Activated CD8-positive, alpha-beta memory T cell treated with anti-CD3 and anti-CD28 coated beads for 24 hours (primary cell): Measurements from ENCODE around the gene RBM20.
A peak's percentile ranks its signal among the peaks of the same experiment; 100 is the strongest.
"Not testable (repeated sequence)": the region's sequence is repeated elsewhere in the genome, so short reads cannot be mapped to it uniquely, and the experiment has no call there.

Experiments
- DNase-seq: peaks from one replicate; pipeline ENCODE4 v3.0.0-alpha.2; 2020

RBM20 gene

DNA sequence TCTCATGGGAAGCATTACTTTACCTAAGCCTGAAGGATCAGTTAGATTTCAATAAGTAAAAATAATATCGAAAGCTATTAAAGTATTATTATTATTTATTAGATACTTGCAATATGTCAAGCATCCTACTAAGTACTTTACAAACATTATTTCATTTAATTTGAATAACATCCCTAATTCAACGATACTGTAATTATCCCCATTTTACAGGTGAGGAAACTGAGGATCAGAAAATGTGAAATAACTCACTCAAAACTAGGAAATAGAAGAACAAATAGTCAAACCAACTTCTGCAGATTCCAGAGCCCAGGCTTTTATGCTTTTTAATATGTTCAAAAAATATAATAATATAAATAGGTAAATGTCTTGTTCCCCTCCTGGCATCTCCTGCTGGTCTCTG, 217.3 kb downstream of the RBM20 start:
- no peak for DNase-seq

DNA sequence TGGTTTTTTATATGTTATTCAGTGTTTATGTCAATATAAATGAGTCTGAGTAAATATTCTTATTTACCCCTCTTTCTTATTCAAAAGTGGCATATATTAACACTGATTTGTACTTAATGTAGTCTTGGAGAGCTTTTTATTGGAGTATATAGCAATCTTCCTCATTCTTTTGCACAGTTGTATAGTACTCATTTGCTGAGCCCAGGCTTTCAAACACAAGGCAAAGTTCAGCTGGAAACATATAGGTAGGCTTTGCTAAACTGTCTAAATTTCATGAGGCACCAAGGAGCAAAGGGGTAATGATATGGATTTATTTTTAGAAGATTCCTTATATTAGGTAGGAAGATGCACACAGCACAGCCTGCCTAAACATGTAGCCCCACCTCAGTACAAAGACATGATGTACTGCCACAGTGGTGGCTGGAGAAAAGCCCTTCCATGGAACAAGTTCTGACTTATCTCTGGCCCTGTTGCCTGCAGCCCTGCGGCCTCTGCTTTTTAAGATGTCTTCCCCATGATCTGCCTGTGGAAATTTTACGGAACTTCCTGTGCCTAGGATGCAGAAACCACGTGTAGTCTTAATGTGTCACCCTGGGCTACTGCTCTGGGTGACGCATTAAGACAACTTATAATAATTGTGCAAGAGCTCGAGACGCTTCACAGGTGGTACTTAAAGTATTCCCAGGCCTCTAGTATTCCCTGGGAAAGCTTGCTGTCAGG, 218.0 kb downstream of the RBM20 start:
- DNase-seq: no peak

GRCh38 chr10:110862961-110863360, 218.8 kb downstream of the RBM20 start:
- no peak for DNase-seq

- DNase-seq: no peak
Measured at GRCh38 chr10:110863361-110863760, 219.2 kb downstream of the RBM20 start.

DNA sequence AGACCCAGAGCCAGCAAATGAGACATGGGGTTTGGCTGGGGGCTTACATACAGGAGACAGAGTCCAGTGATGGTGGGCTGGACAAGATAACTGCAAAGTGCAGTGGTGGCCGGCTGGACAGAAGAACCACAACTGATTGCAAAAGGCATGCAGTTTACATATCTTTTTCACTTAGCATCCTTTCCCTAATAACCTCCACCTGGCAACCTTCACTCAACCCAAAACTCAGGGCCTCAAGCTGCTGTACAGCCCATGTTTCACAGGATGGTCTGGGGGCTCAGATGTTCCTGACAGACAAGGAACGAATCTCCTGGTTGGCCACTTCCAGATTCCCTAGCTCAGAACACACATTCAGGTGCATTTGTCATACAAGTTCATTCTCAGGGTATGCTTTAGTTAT, 219.8 kb downstream of the RBM20 start:
- no peak for DNase-seq

DNA sequence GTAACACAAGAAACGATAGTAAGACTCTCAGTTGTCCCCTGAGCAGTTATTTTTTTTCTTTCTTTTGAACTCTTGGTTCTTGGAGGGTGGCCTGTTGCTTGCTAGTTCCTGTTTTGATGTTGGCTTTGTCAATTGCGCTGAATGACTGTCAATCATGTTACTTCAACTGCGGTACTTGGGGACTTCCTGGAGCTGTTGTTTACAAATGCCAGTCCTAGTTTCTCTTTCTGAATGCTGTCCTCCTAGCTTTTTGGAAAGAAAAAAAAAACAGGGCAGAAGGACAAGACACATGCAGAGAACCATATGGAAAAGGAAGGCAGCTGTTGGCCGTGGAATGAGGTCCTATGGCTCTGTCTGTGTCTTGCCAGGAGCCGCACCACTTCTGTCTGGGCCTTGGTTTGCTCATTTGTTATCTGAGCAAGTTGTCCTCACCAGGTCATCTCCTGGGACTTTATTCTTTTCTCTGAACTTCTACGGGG, 220.6 kb downstream of the RBM20 start:
- peak; percentile 58 for DNase-seq

- peak; percentile 55 for DNase-seq
Measured at GRCh38 chr10:110865186-110865808, 221.2 kb downstream of the RBM20 start.

- no peak for DNase-seq
Measured at GRCh38 chr10:110865809-110866482, 221.8 kb downstream of the RBM20 start.

- DNase-seq: not testable (repeated sequence)
Measured at GRCh38 chr10:110867011-110867806, 223.1 kb downstream of the RBM20 start.

DNA sequence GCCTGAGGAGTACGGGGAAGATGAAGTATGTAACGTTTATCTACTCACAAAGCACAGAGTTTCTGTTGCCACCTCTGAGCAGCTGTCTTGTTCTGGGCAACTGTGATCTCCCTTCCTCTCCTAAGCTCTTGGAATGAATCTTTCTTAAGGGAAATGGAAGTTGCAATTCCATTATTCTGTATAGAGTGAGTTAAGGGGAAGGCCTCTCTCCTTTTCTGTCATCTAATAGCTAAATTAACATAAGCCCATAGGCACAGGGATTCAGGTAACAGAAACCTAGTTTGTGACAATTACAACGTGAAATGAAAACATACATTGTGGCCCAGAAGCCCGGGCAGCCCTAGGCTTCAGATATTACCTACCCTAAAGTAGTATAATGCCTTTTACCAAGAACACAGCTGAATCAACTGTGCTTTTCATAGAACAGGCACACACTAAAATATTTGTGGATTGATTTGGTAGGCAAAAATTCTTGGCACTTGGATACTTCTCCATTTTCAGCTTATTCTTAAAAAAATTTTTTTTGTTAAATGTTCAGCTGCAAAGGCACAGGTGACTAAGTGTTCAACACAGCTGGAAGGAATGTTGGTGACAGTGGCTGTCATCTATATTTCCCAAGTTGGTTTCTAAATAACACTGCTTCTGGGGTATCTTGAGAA, 223.8 kb downstream of the RBM20 start:
- no peak for DNase-seq

DNA sequence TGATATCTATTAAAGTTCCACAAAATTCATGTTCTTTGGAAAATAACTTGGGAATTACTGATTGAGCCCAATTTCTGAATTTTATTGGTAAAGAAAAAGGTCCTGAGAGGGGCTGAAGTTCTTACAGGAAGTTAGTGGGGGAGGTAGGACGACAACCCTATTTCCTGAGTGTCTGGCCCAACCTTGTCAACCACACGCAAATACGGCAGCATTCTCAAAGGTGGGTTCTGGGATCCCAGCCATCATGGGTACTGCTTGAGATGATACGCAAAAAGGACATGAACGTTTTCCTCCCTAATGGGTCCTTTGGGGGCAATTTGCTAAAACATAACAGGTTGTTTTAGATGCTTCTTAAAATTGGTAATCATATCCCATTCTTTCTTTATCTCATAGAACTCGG, 224.8 kb downstream of the RBM20 start:
- DNase-seq: no peak

GRCh38 chr10:110870823-110871297, 226.7 kb downstream of the RBM20 start:
- DNase-seq: no peak

- DNase-seq: peak; percentile 96
Measured at GRCh38 chr10:110871298-110872084, 227.4 kb downstream of the RBM20 start, which contains the start of gene PDCD4. Gene PDCD4 (plus strand): TSS chr10:110871928. CDS start chr10:110876028, 4,100 bp downstream.

DNA sequence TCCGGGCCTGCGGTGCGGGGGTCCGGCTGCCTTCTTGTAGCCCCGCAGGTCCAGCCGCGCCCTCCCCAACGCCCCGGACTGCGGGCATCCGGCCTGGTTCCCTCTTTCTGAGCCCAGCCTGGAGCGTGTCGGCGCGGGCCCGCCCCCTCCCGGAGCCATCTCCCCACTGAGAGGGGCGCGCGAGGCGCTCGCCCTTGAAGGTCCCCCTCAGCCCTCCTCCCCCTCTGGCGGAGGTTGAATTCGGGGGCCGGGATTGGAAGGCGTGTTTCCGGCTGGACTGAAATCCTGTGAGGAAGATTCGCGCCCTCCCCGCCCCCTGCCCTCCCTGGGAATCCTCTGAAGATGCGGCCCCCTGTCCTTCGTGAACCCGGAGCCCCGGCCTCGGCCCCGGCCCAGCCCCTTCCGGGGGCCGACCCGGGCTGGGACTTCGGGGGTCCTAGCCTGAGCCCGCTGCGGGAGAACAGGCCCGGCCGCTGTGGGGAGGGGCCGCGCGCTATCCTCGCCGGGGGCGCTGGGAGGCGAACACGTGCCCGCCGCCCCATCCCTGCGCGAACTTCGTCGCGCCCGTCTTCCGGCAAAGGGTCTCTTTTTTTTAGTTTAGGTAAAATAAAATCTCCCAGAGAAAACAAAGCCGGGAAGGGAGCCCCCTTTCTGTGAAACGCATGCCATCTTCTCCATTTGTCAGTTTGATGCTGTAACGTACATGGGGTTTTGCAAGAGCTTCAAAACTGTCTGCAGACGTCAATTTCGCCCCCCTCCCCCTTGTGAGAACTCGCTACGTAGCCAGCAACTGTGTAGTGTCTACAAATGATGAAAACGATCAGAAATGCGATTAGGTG, 228.2 kb downstream of the RBM20 start:
- peak; percentile 89 for DNase-seq

DNA sequence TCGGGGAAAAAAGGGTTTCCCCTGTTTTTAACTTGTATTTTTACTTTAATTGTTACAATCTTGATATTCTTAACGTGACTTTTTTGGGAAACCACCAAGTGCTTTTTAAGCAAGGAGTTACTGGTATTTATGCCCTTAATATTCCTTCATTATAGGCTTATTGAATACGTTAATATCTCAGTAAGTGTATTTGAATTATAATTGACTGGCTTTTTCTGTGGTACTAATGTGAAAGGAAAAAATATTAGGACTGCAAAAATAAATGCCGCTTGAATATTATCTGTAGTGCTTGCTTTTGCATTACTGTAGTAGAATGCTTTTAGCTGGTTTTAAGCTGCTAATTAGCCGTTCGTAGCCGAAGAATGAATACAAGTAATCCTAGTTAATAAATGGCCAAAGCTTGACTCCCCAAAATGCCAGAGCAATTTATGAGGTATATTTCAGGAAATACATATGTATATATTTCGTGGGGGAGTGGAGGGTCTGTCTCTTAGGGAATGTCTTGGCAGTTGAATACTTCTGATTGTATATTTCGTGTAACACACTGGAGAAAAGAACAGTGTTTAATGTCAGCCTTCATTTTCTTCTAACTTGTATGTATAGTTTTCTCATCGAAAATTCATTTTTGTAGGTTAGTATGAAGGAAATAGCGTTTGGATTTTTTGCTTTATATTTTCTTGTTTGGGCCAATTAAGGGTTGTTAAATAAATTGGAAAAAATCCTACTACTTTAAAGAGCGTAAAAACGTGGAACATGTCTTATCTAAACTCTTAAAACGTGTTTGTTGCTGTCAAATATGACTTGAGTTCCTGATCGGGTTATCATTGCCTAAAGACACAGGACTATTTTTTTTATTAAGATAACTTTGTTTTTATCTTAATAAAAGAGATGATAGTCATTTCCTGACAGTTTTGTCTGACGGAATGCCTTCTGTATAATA, 229.1 kb downstream of the RBM20 start:
- DNase-seq: no peak

DNA sequence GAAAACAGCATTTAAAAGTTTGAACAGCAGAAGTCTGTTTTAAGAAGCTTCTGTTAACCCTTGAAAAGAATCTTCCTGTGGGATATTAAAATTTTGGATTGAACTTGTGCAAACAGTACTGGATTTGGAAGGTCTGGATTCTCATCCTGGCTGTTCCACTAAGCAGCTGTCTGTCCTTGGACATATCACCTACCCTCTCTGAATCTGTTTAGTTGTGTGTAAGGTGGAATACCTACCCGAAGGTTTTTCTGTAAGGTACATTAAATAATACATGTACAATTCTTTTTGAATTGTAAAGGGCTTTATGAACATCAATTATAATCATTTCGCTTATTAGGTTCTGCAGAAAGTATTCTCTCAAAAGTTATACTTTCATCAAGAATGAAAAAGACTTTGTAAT, 229.8 kb downstream of the RBM20 start:
- DNase-seq: no peak

- no peak for DNase-seq
Measured at GRCh38 chr10:110876000-110876399, 231.9 kb downstream of the RBM20 start.

GRCh38 chr10:110876788-110877187, 232.7 kb downstream of the RBM20 start:
- no peak for DNase-seq

- no peak for DNase-seq
Measured at GRCh38 chr10:110880012-110880411, 235.9 kb downstream of the RBM20 start.
